ENCODE results near the gene DDIT4. TPM values are rescaled to one million over a fixed set of nuclear protein-coding genes. Genes with fewer than 3 reads are reported as not detected.

The DDIT4 gene
- total and polyA plus RNA-seq, 2 of the 8 experiments (the other 6 are each of a cell fraction or from before 2014, with no cell fraction given): 47.4 to 108 TPM

GRCh38 chr10:72253578-72253977, 20.1 kb upstream of the DDIT4 start (continued):
- TF ChIP-seq POU5F1 (IDR thresholded peaks at IDR 0.05; ENCODE audit: low read depth, low read length): no peak

Data from H1 (cell line).